Spleen (tissue), 11 donors: Measurements from ENCODE around the gene RASSF9. TPM values are rescaled to one million over a fixed set of nuclear protein-coding genes. Genes with fewer than 3 reads are reported as not detected.

ENCODE experiments used
- DNase-seq: peaks from one replicate; pipeline ENCODE4 v3.0.0-alpha.2; 2020
- H3K27ac ChIP-seq, 8 donors: fragments of 200-600 bp; sonication (generic) in 7 of 8; 1 replicate in 4 of 8; 2 replicates in 4 of 8; pipeline versions ENCODE4 v1.5.0 to v1.8.0; 2016 to 2021; ENCODE audit warnings: inconsistent platforms in 4 of 8, mild to moderate bottlenecking in 4 of 8, moderate library complexity in 1 of 8
- H3K27me3 ChIP-seq, 7 donors: fragments of 200-600 bp; sonication (generic) in 6 of 7; replicated peaks in 1 of 7; 1 replicate in 4 of 7; 2 replicates in 3 of 7; pipeline versions ENCODE4 v1.5.0 to v1.8.0; 2016 to 2021; ENCODE audit warnings: inconsistent platforms in 3 of 7, mild to moderate bottlenecking in 1 of 7
- H3K36me3 ChIP-seq, 6 donors: fragments of 200-600 bp; sonication (generic) in 5 of 6; 1 replicate in 4 of 6; 2 replicates in 2 of 6; pipeline versions ENCODE4 v1.5.0 to v1.8.0; 2016 to 2021; ENCODE audit warnings: inconsistent platforms in 2 of 6
- H3K4me1 ChIP-seq, 6 donors: fragments of 200-600 bp; sonication (generic) in 5 of 6; 1 replicate in 3 of 6; 2 replicates in 3 of 6; pipeline versions ENCODE4 v1.5.0 to v1.8.0; 2016 to 2021; ENCODE audit warnings: inconsistent platforms in 3 of 6
- H3K4me3 ChIP-seq, 8 donors: fragments of 200-600 bp; sonication (generic) in 7 of 8; 1 replicate in 4 of 8; 2 replicates in 4 of 8; pipeline versions ENCODE4 v1.5.0 to v1.8.0; 2016 to 2021; ENCODE audit warnings: inconsistent platforms in 4 of 8, mild to moderate bottlenecking in 4 of 8, moderate library complexity in 2 of 8
- H3K9me3 ChIP-seq, 8 donors: fragments of 200-600 bp; sonication (generic) in 7 of 8; 1 replicate in 4 of 8; 2 replicates in 4 of 8; pipeline versions ENCODE4 v1.5.0 to v1.8.0; 2016 to 2021; ENCODE audit warnings: inconsistent platforms in 4 of 8
- CTCF ChIP-seq, 11 experiments: fragments of 200-600 bp in 7 of 11; fragments of 450-650 bp in 4 of 11; sonication (generic) in 4 of 11; IDR thresholded peaks in 8 of 11; conservative IDR thresholded peaks in 3 of 11; 1 replicate in 7 of 11; 2 replicates in 4 of 11; pipeline versions ENCODE4 v1.4.0 to v1.8.0; 2016 to 2021; ENCODE audit warnings: antibody characterized with exemption in 11 of 11, inconsistent platforms in 4 of 11, mild to moderate bottlenecking in 1 of 11
- POLR2A ChIP-seq, 3 donors: fragments of 450-650 bp; IDR thresholded peaks; one replicate each; pipeline ENCODE4 v1.5.1; 2017; ENCODE audit warnings: antibody characterized with exemption in 3 of 3, mild to moderate bottlenecking in 1 of 3
- POLR2AphosphoS5 ChIP-seq, 3 donors: sonication (generic); formaldehyde crosslinking; IDR thresholded peaks; one replicate each; pipeline ENCODE4 v1.5.1; 2017; ENCODE audit warnings: antibody characterized with exemption in 3 of 3
- WGBS, 5 donors: extraction: QIAGEN DNeasy Blood & Tissue Kit in 3 of 5; methylation state at CpG; one replicate each; pipeline versions ENCODE4 v1.1.5 to v1.1.7; 2013 to 2018; 5-methylcytosine and 5-hydroxymethylcytosine counted together
- intact Hi-C: fragments of 100-400 bp; cut with DNase I; formaldehyde crosslinking; loops from one replicate; pipeline ENCODE4 v1.15.0; 2023; ENCODE audit warnings: low total_unique reads
- polyA plus RNA-seq, 3 donors: library from polyadenylated mRNA; stranded (reverse); fragments of 200-250 nt; gene quantifications; one replicate each; pipeline ENCODE4 v1.2.1, GENCODE V29; 2013
- total RNA-seq, 7 donors: library from RNA; depleted of rRNA in 3 of 7; stranded (reverse); fragments of >200 nt in 3 of 7; fragmentation: NEBNext Ultra II Directional in 4 of 7; extraction: Animal tissue kit (Norgen Biotek cat#: 25700) in 4 of 7; gene quantifications; one replicate each; pipeline versions ENCODE4 v1.1.0 to v1.2.1, GENCODE V29; 2016 to 2021
- donor health status: healthy with polysubstance abuse.
- donor health status: DM: no; HTN: no; CAD: no; lungs with moderate emphysema.
- donor health status: DM: no; HTN: no; CAD: no.
- donor health status: Bipolar disorder and iron deficiency.
- donor health status: healthy.
- donor health status: DM: no; HTN: no; CAD: no.
- donor health status: DM: yes; HTN: yes; CAD: no.

RASSF9 gene
- total and polyA plus RNA-seq, 10 donors, result 0.41 to 7.6 (median 3.4) TPM

DNA sequence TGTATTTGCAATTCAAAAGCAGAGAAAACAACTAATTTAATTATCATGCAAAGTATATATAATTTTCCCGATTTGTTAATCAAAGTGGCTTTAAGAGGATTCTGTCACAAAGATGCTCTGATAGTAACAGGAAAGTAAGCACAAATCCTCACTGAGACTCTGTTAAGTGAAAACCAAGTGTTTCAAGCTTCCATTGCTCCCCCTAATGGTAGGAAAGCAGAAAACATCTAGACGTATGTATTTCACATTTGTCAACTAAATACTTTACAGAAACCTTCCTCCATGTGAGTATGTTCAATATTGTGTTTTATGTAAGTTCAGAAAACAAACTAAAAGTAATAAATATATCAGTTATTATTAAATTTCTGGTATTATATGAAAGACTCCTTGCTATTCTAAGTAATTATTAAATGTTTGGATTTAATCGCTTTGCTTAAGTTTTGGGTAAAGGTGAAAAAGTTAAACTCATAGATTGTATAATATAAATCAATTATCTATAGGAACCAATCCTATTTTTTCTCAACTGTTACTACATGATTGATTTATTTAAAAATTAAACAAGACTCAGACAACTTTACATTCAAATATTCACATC lies 36.4 kb upstream of the RASSF9 start:
- no peak for DNase-seq
- H3K4me1 ChIP-seq, result no peaks in the 10 kb centered on the region
- TF ChIP-seq CTCF (IDR thresholded peaks at IDR 0.05 in 8 of 11, conservative IDR thresholded peaks at IDR 0.05 in 3 of 11), result peak in 9 of 11 experiments; percentile 24 to 63 (median 58)
- no peak for TF ChIP-seq POLR2AphosphoS5 (IDR thresholded peaks at IDR 0.05)
- H3K4me3 ChIP-seq, result no peak overlapping the region
- 31 to 33% (median 32%) methylated on average over 3 of the region's 3 CpGs for WGBS, 5 donors
- intact Hi-C loops, result loop anchor here (10.0 kb wide), 1 partner anchor 298 kb away; no protein-coding TSS in a partner anchor
- H3K9me3 ChIP-seq, result no peaks in the 10 kb centered on the region
- H3K27me3 ChIP-seq, result no peaks in the 10 kb centered on the region
- no peak overlapping the region for H3K27ac ChIP-seq
- no peaks in the 10 kb centered on the region for H3K36me3 ChIP-seq

DNA sequence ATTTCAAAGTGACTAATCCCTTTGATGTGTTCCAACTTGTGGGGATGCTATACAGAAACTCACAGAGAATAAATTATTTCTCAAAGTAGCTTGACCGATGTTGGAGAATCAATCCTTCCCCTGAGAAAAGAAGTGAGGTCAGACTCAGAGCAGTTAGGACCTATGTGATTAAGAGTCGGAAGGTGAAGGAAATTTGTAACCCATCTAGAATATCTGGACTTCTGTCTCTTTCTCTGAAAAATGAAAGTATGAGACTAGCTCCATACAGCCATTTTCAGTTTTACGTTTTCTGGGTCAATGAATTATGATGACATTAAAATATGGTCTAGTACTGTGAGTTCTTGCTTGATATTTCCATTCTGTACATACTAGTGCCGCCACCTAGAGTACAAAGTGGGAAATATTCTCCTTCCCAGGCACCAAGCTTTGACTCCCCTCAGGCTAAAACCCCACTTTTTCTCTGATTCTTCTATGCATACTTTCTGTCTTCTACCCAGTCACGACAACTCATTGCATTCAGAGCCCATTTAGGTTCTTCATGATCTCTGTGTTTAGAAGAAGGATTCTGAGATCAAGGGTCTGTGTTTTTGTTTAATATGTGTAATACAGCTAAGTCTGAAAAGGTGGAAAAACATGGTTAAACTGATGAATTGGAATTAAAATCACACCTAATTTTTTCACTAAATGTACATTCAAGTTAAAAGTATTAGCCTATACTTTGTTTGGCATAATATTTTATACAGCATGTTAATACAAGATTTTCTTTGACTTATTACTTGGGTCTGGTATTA lies 31.0 kb upstream of the RASSF9 start:
- H3K27me3 ChIP-seq, result no peaks in the 10 kb centered on the region
- H3K4me1 ChIP-seq, result no peaks in the 10 kb centered on the region
- WGBS, 5 donors, result 35 to 44% (median 40%) methylated on average over 5 of the region's 5 CpGs
- intact Hi-C loops, result loop anchor here (5.0 kb wide), 1 partner anchor 400 kb away; no protein-coding TSS in a partner anchor
- H3K9me3 ChIP-seq, result no peaks in the 10 kb centered on the region
- DNase-seq, result no peak
- H3K4me3 ChIP-seq, result no peak overlapping the region
- H3K36me3 ChIP-seq, result no peaks in the 10 kb centered on the region
- no peak overlapping the region for H3K27ac ChIP-seq
- no peak for TF ChIP-seq POLR2AphosphoS5 (IDR thresholded peaks at IDR 0.05)
- TF ChIP-seq CTCF (IDR thresholded peaks at IDR 0.05 in 8 of 11, conservative IDR thresholded peaks at IDR 0.05 in 3 of 11), result peak in 10 of 11 experiments; percentile 42 to 77 (median 60)

- Histone ChIP-seq H3K27ac (no peak overlapping the region), H3K27me3 (no peaks in the 10 kb centered on the region), H3K4me1 (no peaks in the 10 kb centered on the region), H3K4me3 (no peak overlapping the region), H3K9me3 (no peaks in the 10 kb centered on the region), H3K36me3 (no peaks in the 10 kb centered on the region)
- TF ChIP-seq POLR2A (IDR thresholded peaks at IDR 0.05) (no peak), POLR2AphosphoS5 (IDR thresholded peaks at IDR 0.05) (no peak), CTCF (IDR thresholded peaks at IDR 0.05 in 8 of 11, conservative IDR thresholded peaks at IDR 0.05 in 3 of 11) (no peak)
- no peak for DNase-seq
- intact Hi-C loops, result loop anchor here (5.0 kb wide), 1 partner anchor 399 kb away; no protein-coding TSS in a partner anchor
- 65 to 96% (median 73%) methylated on average over 4 to 6 of the region's 6 CpGs for WGBS, 5 donors
Measured at GRCh38 chr12:85865890-85866289, 29.7 kb upstream of the RASSF9 start.

DNA sequence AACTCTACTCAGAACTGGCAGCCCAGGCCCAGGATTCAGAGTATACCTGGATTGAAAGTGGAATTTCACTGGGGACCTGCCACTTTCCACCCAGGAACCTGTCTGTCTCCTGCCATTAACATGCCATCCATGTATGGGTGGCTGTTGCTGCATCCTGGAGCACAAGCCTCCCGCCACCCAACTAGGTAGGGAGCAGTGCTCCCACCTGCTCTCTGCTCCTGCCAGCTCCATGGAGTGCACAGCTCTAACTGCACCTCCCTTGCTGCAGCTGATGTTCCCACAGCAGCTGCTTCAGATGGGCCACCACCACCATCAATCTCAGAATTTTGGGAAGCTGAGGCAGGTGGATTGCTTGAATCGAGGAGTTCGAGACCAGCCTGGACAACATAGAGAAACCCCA lies 20.8 kb upstream of the RASSF9 start:
- H3K4me1 ChIP-seq, result no peaks in the 10 kb centered on the region
- no peaks in the 10 kb centered on the region for H3K9me3 ChIP-seq
- H3K27ac ChIP-seq, result no peak overlapping the region
- H3K36me3 ChIP-seq, result no peaks in the 10 kb centered on the region
- TF ChIP-seq POLR2A (IDR thresholded peaks at IDR 0.05) (no peak), CTCF (IDR thresholded peaks at IDR 0.05 in 8 of 11, conservative IDR thresholded peaks at IDR 0.05 in 3 of 11) (no peak), POLR2AphosphoS5 (IDR thresholded peaks at IDR 0.05) (no peak)
- no peak for DNase-seq
- WGBS, 5 donors, result 70 to 93% (median 78%) methylated on average over 3 of the region's 3 CpGs
- H3K4me3 ChIP-seq, result no peak overlapping the region
- H3K27me3 ChIP-seq, result no peaks in the 10 kb centered on the region
- intact Hi-C loops, result no loop called here
